CD4-positive, alpha-beta T cell treated with Interleukin-15 for 1 hour (primary cell): Measurements from ENCODE around the gene UAP1L1.
"Not testable (repeated sequence)": the region's sequence is repeated elsewhere in the genome, so short reads cannot be mapped to it uniquely, and the experiment has no call there.

ENCODE experiments used
- DNase-seq: peaks from one replicate; pipeline ENCODE4 v3.0.0-alpha.2; 2020

The UAP1L1 gene

GRCh38 chr9:137077010-137077747 is at the start of gene UAP1L1:
UAP1L1 (plus strand) TSS chr9:137077517; CDS start chr9:137077533, 16 bp downstream.
- peak; percentile 64 for DNase-seq

GRCh38 chr9:137028263-137029057 is 48.9 kb upstream of the UAP1L1 start:
- DNase-seq, result peak; percentile 69

- peak; percentile 70 for DNase-seq
These were observed 48.0 kb upstream of the UAP1L1 start for GRCh38 chr9:137029058-137029936.

GRCh38 chr9:137030006-137030405 is 47.3 kb upstream of the UAP1L1 start:
- DNase-seq, result no peak

- DNase-seq, result peak; percentile 67
These were observed 46.5 kb upstream of the UAP1L1 start for GRCh38 chr9:137030538-137031527.

- peak; percentile 61 for DNase-seq
These were observed 45.2 kb upstream of the UAP1L1 start, which contains the start of gene FUT7 for GRCh38 chr9:137031904-137032640. FUT7 (minus strand) TSS chr9:137032088; CDS start chr9:137031991, 97 bp downstream.

GRCh38 chr9:137032858-137033257 is 44.5 kb upstream of the UAP1L1 start:
- peak; percentile 74 for DNase-seq

- DNase-seq, result not testable (repeated sequence)
These were observed 43.8 kb upstream of the UAP1L1 start for GRCh38 chr9:137033481-137033880.

- peak; percentile 25 for DNase-seq
These were observed 43.1 kb upstream of the UAP1L1 start for GRCh38 chr9:137034039-137034708.

- DNase-seq, result peak; percentile 87
These were observed 42.4 kb upstream of the UAP1L1 start for GRCh38 chr9:137034709-137035506.

GRCh38 chr9:137035507-137035834 is 41.8 kb upstream of the UAP1L1 start:
- DNase-seq, result no peak

- no peak for DNase-seq
These were observed 41.4 kb upstream of the UAP1L1 start for GRCh38 chr9:137035937-137036336.

GRCh38 chr9:137037035-137037434 is 40.3 kb upstream of the UAP1L1 start:
- DNase-seq, result no peak

- no peak for DNase-seq
These were observed 39.8 kb upstream of the UAP1L1 start for GRCh38 chr9:137037483-137037882.

- DNase-seq, result no peak
These were observed 38.4 kb upstream of the UAP1L1 start for GRCh38 chr9:137038916-137039315.

GRCh38 chr9:137039611-137040366 is 37.5 kb upstream of the UAP1L1 start:
- no peak for DNase-seq

GRCh38 chr9:137040568-137040967 is 36.7 kb upstream of the UAP1L1 start:
- no peak for DNase-seq

- no peak for DNase-seq
These were observed 36.2 kb upstream of the UAP1L1 start for GRCh38 chr9:137041124-137041523.
